Measurements from ENCODE around the gene SNX13. TPM values are rescaled to one million over a fixed set of nuclear protein-coding genes. Genes with fewer than 3 reads are reported as not detected.

SNX13 gene
- total RNA-seq, 4 donors from 2014 or later = 74.9 to 154 (median 107) TPM

- Histone ChIP-seq H3K4me1 (no peaks in the 10 kb centered on the region), H3K9me3 (no peaks in the 10 kb centered on the region), H3K27me3 (peaks cover 0 to 2% (median 0%) of the 10 kb centered on the region in 3 donors), H3K4me3 (no peak overlapping the region), H3K36me3 (no peaks in the 10 kb centered on the region), H3K27ac (no peak overlapping the region)
- TF ChIP-seq POLR2A (IDR thresholded peaks at IDR 0.05) = no peak
- TF ChIP-seq CTCF (IDR thresholded peaks at IDR 0.05 in 4 of 5, conservative IDR thresholded peaks at IDR 0.05 in 1 of 5) = no peak
- intact Hi-C loops (cut with DNase I; ENCODE audit: low total_unique reads) (no loop called here), in situ Hi-C loops (cut with MboI; ENCODE audit: low sequenced_read_pairs in 4 of 4) (no loop called here)
- DNase-seq = no peak
- no peak for ATAC-seq
Observed at GRCh38 chr7:17971411-17971810, 31.1 kb upstream of the SNX13 start.

DNA sequence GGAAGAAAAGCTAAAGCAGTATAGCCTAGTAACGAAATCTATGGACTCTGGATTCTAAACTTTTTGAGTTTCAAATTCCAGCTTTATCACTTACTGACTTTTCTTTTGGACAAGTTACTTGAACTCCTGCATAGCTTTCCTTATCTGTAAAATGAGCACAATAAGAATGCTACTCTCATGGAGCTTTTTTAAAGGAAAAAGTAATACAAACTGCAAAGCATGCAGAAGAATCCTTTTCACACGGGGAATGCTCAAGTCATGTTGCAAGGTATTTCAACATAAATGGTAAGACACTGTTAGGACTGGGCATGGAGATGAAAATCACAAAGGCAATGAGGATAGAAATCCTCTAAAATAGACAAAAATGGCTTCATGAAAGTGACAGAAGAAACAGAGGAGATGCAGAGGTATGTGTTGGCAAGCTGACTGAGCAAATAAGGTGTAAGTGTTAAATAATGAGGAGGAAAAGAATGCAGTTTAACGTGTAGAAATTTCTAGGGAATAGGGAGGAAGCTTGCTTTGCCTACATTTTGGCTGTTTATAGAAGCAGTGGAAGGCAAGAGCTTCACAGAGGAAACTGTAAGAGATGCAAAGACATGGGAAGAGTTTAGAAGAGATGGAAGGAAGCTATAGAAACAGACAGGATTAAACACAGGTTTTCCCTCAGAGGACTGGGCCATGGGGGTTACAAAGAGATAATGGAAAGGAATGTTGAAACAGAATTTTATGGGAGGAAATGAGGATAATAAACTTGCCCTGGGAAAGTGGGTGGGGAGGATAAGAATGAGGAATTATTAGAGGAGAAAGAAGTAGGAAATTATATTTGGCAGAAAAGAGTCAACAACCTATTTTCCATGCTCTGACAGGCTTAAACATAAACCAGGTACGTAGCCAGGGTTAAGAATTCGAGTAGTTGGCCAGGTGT lies 28.8 kb upstream of the SNX13 start:
- Histone ChIP-seq H3K4me3 (no peak overlapping the region), H3K9me3 (no peaks in the 10 kb centered on the region), H3K36me3 (no peaks in the 10 kb centered on the region), H3K4me1 (no peaks in the 10 kb centered on the region), H3K27me3 (peaks cover 0 to 2% (median 0%) of the 10 kb centered on the region in 3 donors), H3K27ac (no peak overlapping the region)
- in situ Hi-C loops (cut with MboI; ENCODE audit: low sequenced_read_pairs in 4 of 4) = no loop called here
- intact Hi-C loops (cut with DNase I; ENCODE audit: low total_unique reads) = no loop called here
- ATAC-seq (no peak), DNase-seq (no peak)
- TF ChIP-seq CTCF (IDR thresholded peaks at IDR 0.05 in 4 of 5, conservative IDR thresholded peaks at IDR 0.05 in 1 of 5) (no peak), POLR2A (IDR thresholded peaks at IDR 0.05) (no peak)

GRCh38 chr7:17966706-17967105 lies 26.4 kb upstream of the SNX13 start:
- no peaks in the 10 kb centered on the region for H3K9me3 ChIP-seq
- H3K36me3 ChIP-seq = no peaks in the 10 kb centered on the region
- DNase-seq (no peak), ATAC-seq (no peak)
- in situ Hi-C loops (cut with MboI; ENCODE audit: low sequenced_read_pairs in 4 of 4) = no loop called here
- intact Hi-C loops (cut with DNase I; ENCODE audit: low total_unique reads) = no loop called here
- no peak for TF ChIP-seq POLR2A (IDR thresholded peaks at IDR 0.05)
- no peak for TF ChIP-seq CTCF (IDR thresholded peaks at IDR 0.05 in 4 of 5, conservative IDR thresholded peaks at IDR 0.05 in 1 of 5)
- H3K27me3 ChIP-seq = peaks cover 0 to 2% (median 0%) of the 10 kb centered on the region in 3 donors
- H3K4me1 ChIP-seq = no peaks in the 10 kb centered on the region
- no peak overlapping the region for H3K27ac ChIP-seq
- H3K4me3 ChIP-seq = no peak overlapping the region

DNA sequence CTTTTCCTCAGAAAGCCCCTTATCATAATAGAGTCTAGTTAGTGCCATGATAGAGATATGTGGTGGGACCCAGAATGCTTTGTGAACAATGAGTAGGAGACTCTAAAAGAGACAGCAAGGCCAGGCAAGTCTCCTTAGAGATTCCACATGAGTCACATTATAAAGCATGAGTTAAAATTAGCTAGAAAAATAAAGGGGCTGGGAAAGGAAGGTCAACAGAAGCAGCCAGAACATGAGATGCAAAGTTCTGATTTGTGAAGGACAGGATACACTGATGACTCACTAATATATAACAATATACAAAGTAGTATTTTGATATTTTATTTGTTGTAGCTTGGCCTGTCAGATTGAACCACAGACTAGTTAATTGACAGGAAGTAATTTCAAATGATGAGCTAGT lies 25.3 kb upstream of the SNX13 start:
- TF ChIP-seq CTCF (IDR thresholded peaks at IDR 0.05 in 4 of 5, conservative IDR thresholded peaks at IDR 0.05 in 1 of 5) (no peak), POLR2A (IDR thresholded peaks at IDR 0.05) (no peak)
- H3K4me1 ChIP-seq = no peaks in the 10 kb centered on the region
- H3K27me3 ChIP-seq = peaks cover 0 to 2% (median 0%) of the 10 kb centered on the region in 3 donors
- in situ Hi-C loops (cut with MboI; ENCODE audit: low sequenced_read_pairs in 4 of 4) (no loop called here), intact Hi-C loops (cut with DNase I; ENCODE audit: low total_unique reads) (no loop called here)
- H3K27ac ChIP-seq = no peak overlapping the region
- H3K9me3 ChIP-seq = no peaks in the 10 kb centered on the region
- H3K4me3 ChIP-seq = no peak overlapping the region
- DNase-seq (no peak), ATAC-seq (no peak)
- H3K36me3 ChIP-seq = no peaks in the 10 kb centered on the region
